K562 (cell line): Measurements from ENCODE around the gene USP48. TPM values are rescaled to one million over a fixed set of nuclear protein-coding genes. Genes with fewer than 3 reads are reported as not detected.
A peak's percentile ranks its signal among the peaks of the same experiment; 100 is the strongest.

Experiments
- C11orf30 ChIP-seq: fragments of 450-650 bp; IDR thresholded peaks from 2 replicates; pipeline ENCODE4 v1.6.1; 2016; ENCODE audit warnings: low read depth, mild to moderate bottlenecking
- CXXC5 ChIP-seq: fragments of 250-450 bp; sonication (Bioruptor Pico); IDR thresholded peaks from 2 replicates; pipeline ENCODE4 v1.8.0; 2022; ENCODE audit warnings: inconsistent platforms, mild to moderate bottlenecking, moderate library complexity
- GATA2 ChIP-seq: sonication (generic); formaldehyde crosslinking; IDR thresholded peaks from 2 replicates; pipeline ENCODE4 v1.4.0; 2020; ENCODE audit warnings: mild to moderate bottlenecking, missing genetic modification reagents
- HDAC1 ChIP-seq, 2 experiments: fragments of 450-650 bp; IDR thresholded peaks; 2 replicates each; pipeline ENCODE4 v1.6.1; 2016 to 2017; ENCODE audit warnings: inconsistent platforms in 1 of 2, mild to moderate bottlenecking in 1 of 2, moderate library complexity in 1 of 2
- HDAC3 ChIP-seq: fragments of 450-650 bp; IDR thresholded peaks from 2 replicates; pipeline ENCODE4 v1.6.1; 2018; ENCODE audit warnings: borderline replicate concordance, mild to moderate bottlenecking, moderate library complexity; ENCODE audit not compliant: partially characterized antibody
- HINFP ChIP-seq: fragments of 450-650 bp; conservative IDR thresholded peaks from 2 replicates; pipeline ENCODE4 v1.6.1; 2016; ENCODE audit warnings: missing genetic modification characterization, low read depth, mild to moderate bottlenecking, control low read depth, missing compliant biosample characterization
- HMGN3 ChIP-seq: IDR thresholded peaks from 2 replicates; pipeline ENCODE4 v1.6.1; 2011; ENCODE audit warnings: borderline replicate concordance, low read depth, mild to moderate bottlenecking, mixed read lengths, low read length; ENCODE audit not compliant: insufficient read length; ENCODE audit errors: extremely low read depth
- JUND ChIP-seq, 2 experiments: IDR thresholded peaks; 2 replicates in 1 of 2; 3 replicates in 1 of 2; pipeline ENCODE4 v1.6.1; 2011; ENCODE audit warnings: borderline replicate concordance in 2 of 2, low read depth in 2 of 2, low read length in 2 of 2, improper control_type of control experiment in 1 of 2, missing biosample characterization in 1 of 2, missing genetic modification characterization in 1 of 2, missing genetic modification reagents in 1 of 2
- NFXL1 ChIP-seq: fragments of 450-650 bp; formaldehyde crosslinking; IDR thresholded peaks from 2 replicates; pipeline ENCODE4 v1.4.0; 2021; ENCODE audit warnings: mild to moderate bottlenecking
- PURB ChIP-seq: sonication (generic); formaldehyde crosslinking; IDR thresholded peaks from 2 replicates; pipeline ENCODE4 v1.9.0; 2021; ENCODE audit warnings: low read depth, mild to moderate bottlenecking, missing genetic modification reagents
- RBM25 ChIP-seq: fragments of 200-400 bp; formaldehyde crosslinking; IDR thresholded peaks from 2 replicates; pipeline ENCODE4 v1.6.1; 2018; ENCODE audit warnings: low read length, low read depth, moderate library complexity; ENCODE audit not compliant: severe bottlenecking
- SNIP1 ChIP-seq: fragments of 450-650 bp; IDR thresholded peaks from 2 replicates; pipeline ENCODE4 v1.7.1; 2017; ENCODE audit warnings: low read depth, mild to moderate bottlenecking
- THAP7 ChIP-seq: fragments of 250-450 bp; sonication (Bioruptor Pico); IDR thresholded peaks from 2 replicates; pipeline ENCODE4 v1.5.0; 2021
- ZBTB17 ChIP-seq: fragments of 450-650 bp; formaldehyde crosslinking; IDR thresholded peaks from 2 replicates; pipeline ENCODE4 v1.4.0; 2020; ENCODE audit warnings: mild to moderate bottlenecking
- ZKSCAN1 ChIP-seq: fragments of 150-350 bp; IDR thresholded peaks from 2 replicates; pipeline ENCODE4 v1.6.1; 2016; ENCODE audit warnings: low read depth, low read length
- ZNF165 ChIP-seq: fragments of 250-450 bp; sonication (Bioruptor Pico); IDR thresholded peaks from 2 replicates; pipeline ENCODE4 v1.4.0; 2020; ENCODE audit warnings: borderline replicate concordance
- ZNF592 ChIP-seq: fragments of 450-650 bp; IDR thresholded peaks from 2 replicates; pipeline ENCODE4 v1.6.1; 2017; ENCODE audit warnings: antibody characterized with exemption, mild to moderate bottlenecking
- ZNF699 ChIP-seq: fragments of 250-450 bp; sonication (Bioruptor Pico); IDR thresholded peaks from 2 replicates; pipeline ENCODE4 v1.8.0; 2021; ENCODE audit warnings: mild to moderate bottlenecking, moderate library complexity; ENCODE audit not compliant: insufficient replicate concordance
- polyA plus RNA-seq, 8 experiments: library from polyadenylated mRNA; depleted of rRNA in 4 of 8; stranded (reverse) in 5 of 8; unstranded in 3 of 8; fragments of >200 nt; fragmentation: Nextera tagmentation in 2 of 8; fragmentation: Illumina TruSeq in 1 of 8; extraction: Ambion mirVana in 2 of 8; extraction: Trizol in 1 of 8; gene quantifications; 2 replicates each; pipeline versions ENCODE4 v1.2.1 to v1.2.3, GENCODE V29; 2011 to 2014; ENCODE audit warnings: inconsistent platforms in 1 of 8, missing spikeins in 1 of 8
- total RNA-seq, 7 experiments: library from RNA; depleted of rRNA in 6 of 7; stranded (reverse); fragments of >200 nt in 6 of 7; fragmentation: Illumina TruSeq in 2 of 7; extraction: Trizol in 2 of 7; gene quantifications; 2 replicates each; pipeline versions ENCODE4 v1.2.1 to v1.2.3, GENCODE V29; 2011 to 2021; ENCODE audit warnings: low replicate concordance in 1 of 7
- TF ChIP-seq, protein P1 (sequence below): sonication (generic); formaldehyde crosslinking; IDR thresholded peaks from 2 replicates; pipeline ENCODE4 v1.8.1; 2023; ENCODE audit warnings: mild to moderate bottlenecking, missing genetic modification reagents

USP48 gene
- total and polyA plus RNA-seq, 9 of the 15 experiments (the other 6 are each of a cell fraction or from before 2014, with no cell fraction given) = 23.3 to 123 (median 106) TPM

- TF ChIP-seq PURB (CRISPR knock-in tag) (no peak), NFXL1 (no peak), THAP7 (no peak), JUND (IDR thresholded peaks at IDR 0.05; ENCODE audit: borderline replicate concordance, low read depth, low read length) (peak; percentile 80), JUND (tag; IDR thresholded peaks at IDR 0.05; ENCODE audit: borderline replicate concordance, low read depth, low read length) (no peak; the same call in 2 of the 3 replicates), HMGN3 (no peak), ZKSCAN1 (peak; percentile 32; the same call in 1 of the 2 replicates), ZNF165 (CRISPR knock-in tag) (no peak), RBM25 (no peak), GATA2 (CRISPR knock-in tag) (peak; percentile 72), C11orf30 (no peak), HDAC3 (peak; percentile 83), CXXC5 (CRISPR knock-in tag) (peak; percentile 71), ZBTB17 (peak; percentile 48; the same call in 1 of the 2 replicates), ZNF592 (peak; percentile 78), ZNF699 (CRISPR knock-in tag) (no peak), HDAC1 (IDR thresholded peaks at IDR 0.05) (peak in 1 of 2 experiments; percentile 97; a peak in 2 of 4 replicates), SNIP1 (no peak), HINFP (tag) (no peak)
- TF ChIP-seq, protein P1, sequence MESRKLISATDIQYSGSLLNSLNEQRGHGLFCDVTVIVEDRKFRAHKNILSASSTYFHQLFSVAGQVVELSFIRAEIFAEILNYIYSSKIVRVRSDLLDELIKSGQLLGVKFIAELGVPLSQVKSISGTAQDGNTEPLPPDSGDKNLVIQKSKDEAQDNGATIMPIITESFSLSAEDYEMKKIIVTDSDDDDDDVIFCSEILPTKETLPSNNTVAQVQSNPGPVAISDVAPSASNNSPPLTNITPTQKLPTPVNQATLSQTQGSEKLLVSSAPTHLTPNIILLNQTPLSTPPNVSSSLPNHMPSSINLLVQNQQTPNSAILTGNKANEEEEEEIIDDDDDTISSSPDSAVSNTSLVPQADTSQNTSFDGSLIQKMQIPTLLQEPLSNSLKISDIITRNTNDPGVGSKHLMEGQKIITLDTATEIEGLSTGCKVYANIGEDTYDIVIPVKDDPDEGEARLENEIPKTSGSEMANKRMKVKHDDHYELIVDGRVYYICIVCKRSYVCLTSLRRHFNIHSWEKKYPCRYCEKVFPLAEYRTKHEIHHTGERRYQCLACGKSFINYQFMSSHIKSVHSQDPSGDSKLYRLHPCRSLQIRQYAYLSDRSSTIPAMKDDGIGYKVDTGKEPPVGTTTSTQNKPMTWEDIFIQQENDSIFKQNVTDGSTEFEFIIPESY (CRISPR knock-in tag) = peak; percentile 56; the same call in 1 of the 2 replicates
Measured at GRCh38 chr1:21749859-21750468, 33.0 kb downstream of the USP48 start (continued).
